Endodermal cell (in vitro differentiated cells): Measurements from ENCODE around the gene C10orf88. TPM values are rescaled to one million over a fixed set of nuclear protein-coding genes. Genes with fewer than 3 reads are reported as not detected.
A peak's percentile ranks its signal among the peaks of the same experiment; 100 is the strongest.

Experiments
- DNase-seq: peaks from one replicate; pipeline ENCODE4 v3.0.0-alpha.2; 2017
- H3K27ac ChIP-seq: 2 replicates; pipeline ENCODE4 v1.5.1; 2013; ENCODE audit warnings: mild to moderate bottlenecking, low read depth, low read length, moderate library complexity
- H3K27me3 ChIP-seq: 2 replicates; pipeline ENCODE4 v1.6.1; 2013; ENCODE audit warnings: mild to moderate bottlenecking, low read length, moderate library complexity; ENCODE audit not compliant: insufficient read depth, control insufficient read depth, poor library complexity, severe bottlenecking
- H3K36me3 ChIP-seq: 2 replicates; pipeline ENCODE4 v1.7.0; 2013; ENCODE audit warnings: mild to moderate bottlenecking, low read length, moderate library complexity; ENCODE audit not compliant: control insufficient read depth, insufficient read depth
- H3K4me1 ChIP-seq: one replicate; pipeline ENCODE4 v1.7.0; 2013; ENCODE audit warnings: low read length; ENCODE audit not compliant: control insufficient read depth, insufficient read depth
- H3K4me3 ChIP-seq: 2 replicates; pipeline ENCODE4 v1.5.1; 2013; ENCODE audit warnings: mild to moderate bottlenecking, low read length, moderate library complexity
- H3K9ac ChIP-seq: 2 replicates; pipeline ENCODE4 v1.6.1; 2013; ENCODE audit warnings: mild to moderate bottlenecking, low read length, moderate library complexity; ENCODE audit not compliant: poor library complexity, severe bottlenecking; ENCODE audit errors: extremely low read depth
- H3K9me3 ChIP-seq: 2 replicates; pipeline ENCODE4 v1.6.1; 2013; ENCODE audit warnings: mild to moderate bottlenecking, low read length, moderate library complexity; ENCODE audit not compliant: control insufficient read depth
- H3K27ac Mint-ChIP-seq: 2 replicates; pipeline ENCODE4 v1.8.0; 2020; ENCODE audit warnings: mixed read lengths
- H3K27me3 Mint-ChIP-seq: 2 replicates; pipeline ENCODE4 v1.8.0; 2021; ENCODE audit warnings: mild to moderate bottlenecking, mixed read lengths; ENCODE audit not compliant: insufficient read depth
- H3K36me3 Mint-ChIP-seq: 2 replicates; pipeline ENCODE4 v1.8.0; 2020; ENCODE audit warnings: low read depth, mixed read lengths
- H3K4me1 Mint-ChIP-seq: 2 replicates; pipeline ENCODE4 v1.8.0; 2020; ENCODE audit warnings: mixed read lengths
- H3K4me3 Mint-ChIP-seq: 2 replicates; pipeline ENCODE4 v1.8.0; 2020; ENCODE audit warnings: mild to moderate bottlenecking, moderate library complexity, mixed read lengths
- H3K9me3 Mint-ChIP-seq: 2 replicates; pipeline ENCODE4 v1.8.0; 2020; ENCODE audit warnings: mild to moderate bottlenecking, mixed read lengths
- CTCF ChIP-seq: fragments of 200-600 bp; sonication (generic); conservative IDR thresholded peaks from 2 replicates; pipeline ENCODE4 v1.5.0; 2021; ENCODE audit warnings: antibody characterized with exemption, mild to moderate bottlenecking
- WGBS, 2 experiments: methylation state at CpG; one replicate each; pipeline versions ENCODE4 v1.1.5 to v1.1.7; 2013; ENCODE audit warnings: missing lambda C conversion rate in 2 of 2, mixed read lengths in 1 of 2; ENCODE audit not compliant: insufficient coverage in 1 of 2, insufficient read length in 1 of 2; 5-methylcytosine and 5-hydroxymethylcytosine counted together
- total RNA-seq, 2 donors: library from RNA; stranded (reverse); fragmentation: NEBNext Ultra II Directional in 1 of 2; extraction: Animal tissue kit (Norgen Biotek cat#: 25700) in 1 of 2; gene quantifications; 2 replicates in 1 of 2; 3 replicates in 1 of 2; pipeline ENCODE4 v1.2.1, GENCODE V29; 2021

The C10orf88 gene
- total RNA-seq, 2 donors from 2014 or later = 14.7 to 18.1 TPM

- DNase-seq = no peak
- no peaks in the 10 kb centered on the region for H3K27me3 Mint-ChIP-seq
- WGBS, 2 experiments = 95 to 96% methylated on average over 6 of the region's 6 CpGs
- H3K9me3 ChIP-seq = no peaks in the 10 kb centered on the region
- H3K4me1 ChIP-seq = no peaks in the 10 kb centered on the region
- H3K4me3 Mint-ChIP-seq = no peak overlapping the region
- peaks cover 12% of the 10 kb centered on the region for H3K36me3 ChIP-seq
- H3K27me3 ChIP-seq = no peaks in the 10 kb centered on the region
- no peak overlapping the region for H3K9ac ChIP-seq
- H3K27ac ChIP-seq = no peak overlapping the region
- TF ChIP-seq CTCF = no peak
- peaks cover 20% of the 10 kb centered on the region for H3K36me3 Mint-ChIP-seq
- peaks cover 20% of the 10 kb centered on the region for H3K4me1 Mint-ChIP-seq
- no peak overlapping the region for H3K27ac Mint-ChIP-seq
- H3K9me3 Mint-ChIP-seq = no peaks in the 10 kb centered on the region
- no peak overlapping the region for H3K4me3 ChIP-seq
Observed at GRCh38 chr10:122983898-122984297, 29.9 kb upstream of the C10orf88 start.

- H3K27ac Mint-ChIP-seq = peak overlapping the region; percentile 98
Observed at GRCh38 chr10:122981066-122981464, 27.0 kb upstream of the C10orf88 start.

GRCh38 chr10:122980209-122981065 lies 26.4 kb upstream of the C10orf88 start, which contains the start of gene PSTK:
PSTK (plus strand) TSS chr10:122980401; CDS start chr10:122980480, 79 bp downstream.
- TF ChIP-seq CTCF = peak; percentile 96
- H3K4me3 ChIP-seq = peak within 1 kb of the TSS; percentile 83
- Mint-ChIP-seq H3K4me1 (peaks cover 20% of the 10 kb centered on the region), H3K36me3 (peaks cover 10% of the 10 kb centered on the region), H3K27ac (peak within 1 kb of the TSS; percentile 98), H3K9me3 (no peaks in the 10 kb centered on the region), H3K27me3 (peaks cover 8% of the 10 kb centered on the region), H3K4me3 (peak within 1 kb of the TSS; percentile 77)
- WGBS, 2 experiments = 1 to 6% methylated on average over 7 to 59 of the region's 73 CpGs
- H3K27ac ChIP-seq = peak within 1 kb of the TSS; percentile 96
- DNase-seq = peak; percentile 94
- peak within 1 kb of the TSS; percentile 88 for H3K9ac ChIP-seq
- no peaks in the 10 kb centered on the region for H3K4me1 ChIP-seq
- no peaks in the 10 kb centered on the region for H3K27me3 ChIP-seq
- peaks cover 8% of the 10 kb centered on the region for H3K36me3 ChIP-seq
- H3K9me3 ChIP-seq = no peaks in the 10 kb centered on the region

More at GRCh38 chr10:122981066-122981464, 27.0 kb upstream of the C10orf88 start:
- Histone ChIP-seq H3K4me3 (peak overlapping the region; percentile 83), H3K36me3 (peaks cover 8% of the 10 kb centered on the region), H3K9ac (no peak overlapping the region), H3K9me3 (no peaks in the 10 kb centered on the region), H3K27ac (no peak overlapping the region), H3K27me3 (no peaks in the 10 kb centered on the region), H3K4me1 (no peaks in the 10 kb centered on the region)
- peak overlapping the region; percentile 77 for H3K4me3 Mint-ChIP-seq
- TF ChIP-seq CTCF = peak; percentile 75
- H3K27me3 Mint-ChIP-seq = peaks cover 8% of the 10 kb centered on the region
- peaks cover 10% of the 10 kb centered on the region for H3K36me3 Mint-ChIP-seq
- no peaks in the 10 kb centered on the region for H3K9me3 Mint-ChIP-seq
- DNase-seq = no peak
- peaks cover 20% of the 10 kb centered on the region for H3K4me1 Mint-ChIP-seq
- WGBS, 2 experiments = 0 to 13% methylated on average over 1 to 3 of the region's 4 CpGs
